PFSK-1 (cell line): ENCODE data around the gene LTC4S.

Experiments
- FOXP2 ChIP-seq: optimal IDR thresholded peaks from 2 replicates; pipeline ENCODE3; 2011; ENCODE audit warnings: borderline replicate concordance, control low read depth, inconsistent platforms; ENCODE audit not compliant: insufficient read depth; ENCODE audit errors: extremely low read length, extremely low read depth
- POLR2AphosphoS5 ChIP-seq: IDR thresholded peaks from 2 replicates; pipeline ENCODE4 v1.6.1; 2012; ENCODE audit warnings: low read depth, mild to moderate bottlenecking, control low read depth, low read length, moderate library complexity

DNA sequence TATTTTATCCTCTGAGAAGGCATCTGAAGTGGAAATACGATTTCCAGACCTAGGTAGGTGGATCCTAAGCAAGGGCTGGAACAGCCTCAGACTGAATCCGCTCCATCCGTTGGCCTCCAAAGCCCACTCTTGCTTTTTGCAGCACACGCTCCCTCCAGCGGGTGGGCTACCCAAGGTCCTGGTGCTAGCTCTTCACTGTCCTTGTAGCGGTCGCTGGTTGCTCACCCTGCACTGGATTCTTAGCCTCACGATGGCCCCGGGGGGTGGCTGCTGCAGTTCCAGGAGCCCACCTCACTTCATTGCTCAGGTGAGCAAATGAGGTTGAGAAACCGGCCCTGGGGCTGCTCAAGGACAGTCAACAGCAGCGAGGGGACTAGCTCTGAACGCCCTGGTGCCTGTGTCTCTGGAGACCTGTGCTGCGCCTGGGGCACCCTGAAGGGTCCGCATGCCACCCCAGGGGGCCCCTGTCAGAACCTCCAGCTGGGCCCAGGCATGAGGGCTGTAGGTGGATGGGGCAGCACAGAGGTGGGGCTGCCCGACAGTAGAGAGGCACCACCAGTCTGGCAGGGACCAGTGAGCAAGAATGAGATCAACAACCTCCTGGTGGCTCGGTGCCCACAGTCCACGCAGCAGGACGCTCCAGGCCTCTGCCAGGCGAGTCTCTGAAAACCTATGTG lies 8.6 kb downstream of the LTC4S start:
- TF ChIP-seq POLR2AphosphoS5 = no peak
- no peak for TF ChIP-seq FOXP2
